B cell (primary cell): Measurements from ENCODE around the gene HOXD9. TPM values are rescaled to one million over a fixed set of nuclear protein-coding genes. Genes with fewer than 3 reads are reported as not detected.

Experiments used
- ATAC-seq: fragments of 200-7000 bp; cut with Tn5 transposase; one replicate; pipeline ENCODE4 v1.10.0; 2021; ENCODE audit warnings: low read depth, mild to moderate bottlenecking, moderate number of reproducible peaks, moderate library complexity
- CTCF ChIA-PET: fragments of 350-600 bp; sonication (Branson Sonifier 250); formaldehyde crosslinking; loops from one replicate; lab custom pipeline; 2021; ENCODE audit warnings: antibody characterized with exemption, inconsistent platforms; lab: Charles Lee
- POLR2A ChIA-PET: fragments of 350-600 bp; sonication (Branson Sonifier 250); formaldehyde crosslinking; loops from one replicate; lab custom pipeline; 2021; ENCODE audit warnings: antibody characterized with exemption; lab: Charles Lee
- DNase-seq: peaks from one replicate; pipeline ENCODE4 v3.0.0; 2013
- H2AFZ ChIP-seq: 2 replicates; pipeline ENCODE4 v1.6.1; 2012; ENCODE audit warnings: mild to moderate bottlenecking, low read depth, low read length; ENCODE audit not compliant: insufficient read depth, poor library complexity, severe bottlenecking
- H3K27ac ChIP-seq, 2 donors: 1 replicate in 1 of 2; 2 replicates in 1 of 2; pipeline ENCODE4 v1.5.1; 2012 to 2013; ENCODE audit warnings: low read length in 2 of 2, mild to moderate bottlenecking in 2 of 2, moderate library complexity in 1 of 2
- H3K27me3 ChIP-seq, 4 experiments: fragments of 200-600 bp in 1 of 4; sonication (generic) in 1 of 4; replicated peaks in 1 of 4; 1 replicate in 2 of 4; 2 replicates in 2 of 4; pipeline versions ENCODE4 v1.6.1 to v1.7.0; 2013 to 2016; ENCODE audit warnings: low read length in 3 of 4, mild to moderate bottlenecking in 2 of 4, mixed read lengths in 1 of 4, moderate library complexity in 1 of 4; ENCODE audit not compliant: insufficient read depth in 4 of 4, control insufficient read depth in 3 of 4; ENCODE audit errors: control extremely low read depth in 1 of 4
- H3K36me3 ChIP-seq, 2 experiments: replicated peaks in 1 of 2; 1 replicate in 1 of 2; 2 replicates in 1 of 2; pipeline versions ENCODE4 v1.6.1 to v1.7.1; 2013; ENCODE audit warnings: low read length in 1 of 2; ENCODE audit not compliant: insufficient read depth in 2 of 2, control insufficient read depth in 1 of 2; ENCODE audit errors: control extremely low read depth in 1 of 2, extremely low read depth in 1 of 2
- H3K4me1 ChIP-seq, 2 donors: fragments of 200-600 bp in 1 of 2; sonication (generic) in 1 of 2; 1 replicate in 1 of 2; 2 replicates in 1 of 2; pipeline versions ENCODE4 v1.5.1 to v1.6.1; 2013 to 2017; ENCODE audit warnings: low read length in 2 of 2; ENCODE audit not compliant: control insufficient read depth in 2 of 2, insufficient read depth in 2 of 2
- H3K4me2 ChIP-seq: replicated peaks from 2 replicates; pipeline ENCODE3; 2012; ENCODE audit warnings: mild to moderate bottlenecking, low read depth, low read length; ENCODE audit not compliant: poor library complexity, severe bottlenecking
- H3K4me3 ChIP-seq, 5 experiments: fragments of 200-600 bp in 1 of 5; sonication (generic) in 1 of 5; 1 replicate in 3 of 5; 2 replicates in 2 of 5; pipeline versions ENCODE4 v1.5.1 to v1.7.0; 2011 to 2016; ENCODE audit warnings: low read length in 4 of 5, mild to moderate bottlenecking in 4 of 5, low read depth in 2 of 5, control low read depth in 1 of 5, moderate library complexity in 1 of 5; ENCODE audit not compliant: insufficient read depth in 1 of 5; ENCODE audit errors: control extremely low read depth in 1 of 5, extremely low read depth in 1 of 5
- H3K79me2 ChIP-seq: fragments of 200-600 bp; sonication (generic); one replicate; pipeline ENCODE4 v1.6.0; 2016; ENCODE audit warnings: low read length; ENCODE audit not compliant: control insufficient read depth, insufficient read depth
- H3K9ac ChIP-seq: fragments of 200-600 bp; sonication (generic); 2 replicates; pipeline ENCODE4 v1.6.1; 2017; ENCODE audit warnings: mild to moderate bottlenecking, low read length, moderate library complexity
- H3K9me3 ChIP-seq, 3 donors: one replicate each; pipeline versions ENCODE4 v1.6.1 to v1.7.1; 2013; ENCODE audit warnings: low read length in 2 of 3; ENCODE audit not compliant: control insufficient read depth in 2 of 3, insufficient read depth in 1 of 3; ENCODE audit errors: control extremely low read depth in 1 of 3
- H4K20me1 ChIP-seq: 2 replicates; pipeline ENCODE4 v1.6.0; 2012; ENCODE audit warnings: mild to moderate bottlenecking, low read length; ENCODE audit not compliant: insufficient read depth, control insufficient read depth, poor library complexity, severe bottlenecking
- H3K27ac Mint-ChIP-seq: one replicate; pipeline ENCODE4 v1.8.0; 2021; ENCODE audit warnings: mixed read lengths
- H3K27me3 Mint-ChIP-seq: one replicate; pipeline ENCODE4 v1.8.0; 2021; ENCODE audit warnings: mixed read lengths
- H3K4me1 Mint-ChIP-seq: one replicate; pipeline ENCODE4 v1.8.0; 2021; ENCODE audit warnings: mixed read lengths
- H3K4me3 Mint-ChIP-seq: one replicate; pipeline ENCODE4 v1.8.0; 2021; ENCODE audit warnings: mixed read lengths
- H3K9me3 Mint-ChIP-seq: one replicate; pipeline ENCODE4 v1.8.0; 2022; ENCODE audit warnings: mixed read lengths; ENCODE audit not compliant: insufficient read depth
- EZH2 ChIP-seq: IDR thresholded peaks from 2 replicates; pipeline ENCODE4 v1.6.1; 2012; ENCODE audit warnings: borderline replicate concordance, low read depth, mild to moderate bottlenecking, moderate library complexity, low read length; ENCODE audit not compliant: insufficient read depth, poor library complexity, severe bottlenecking
- WGBS: methylation state at CpG from one replicate; pipeline ENCODE4 v1.1.5; 2013; ENCODE audit warnings: missing lambda C conversion rate; ENCODE audit not compliant: insufficient coverage; 5-methylcytosine and 5-hydroxymethylcytosine counted together
- intact Hi-C: fragments of 100-400 bp; cut with micrococcal nuclease; formaldehyde crosslinking; loops from one replicate; pipeline ENCODE4 v1.10.0; 2022
- polyA plus RNA-seq: library from polyadenylated mRNA; depleted of rRNA; stranded (reverse); fragments of >200 nt; gene quantifications from 2 replicates; pipeline ENCODE4 v1.2.3, GENCODE V29; 2012
- total RNA-seq, 2 donors: library from RNA; stranded (reverse); fragments of 120-200 nt in 1 of 2; gene quantifications; 1 replicate in 1 of 2; 2 replicates in 1 of 2; pipeline versions ENCODE4 v1.2.3 to v1.2.4, GENCODE V29; 2013 to 2022
- TF ChIP-seq, protein P1 (sequence below): fragments of 200-600 bp; IDR thresholded peaks from one replicate; pipeline ENCODE4 v1.8.0; 2022; ENCODE audit warnings: antibody characterized with exemption, mild to moderate bottlenecking

HOXD9 gene
- total and polyA plus RNA-seq, 2 donors (not counting 1 experiment from before 2014, with no cell fraction given) = not detected

DNA sequence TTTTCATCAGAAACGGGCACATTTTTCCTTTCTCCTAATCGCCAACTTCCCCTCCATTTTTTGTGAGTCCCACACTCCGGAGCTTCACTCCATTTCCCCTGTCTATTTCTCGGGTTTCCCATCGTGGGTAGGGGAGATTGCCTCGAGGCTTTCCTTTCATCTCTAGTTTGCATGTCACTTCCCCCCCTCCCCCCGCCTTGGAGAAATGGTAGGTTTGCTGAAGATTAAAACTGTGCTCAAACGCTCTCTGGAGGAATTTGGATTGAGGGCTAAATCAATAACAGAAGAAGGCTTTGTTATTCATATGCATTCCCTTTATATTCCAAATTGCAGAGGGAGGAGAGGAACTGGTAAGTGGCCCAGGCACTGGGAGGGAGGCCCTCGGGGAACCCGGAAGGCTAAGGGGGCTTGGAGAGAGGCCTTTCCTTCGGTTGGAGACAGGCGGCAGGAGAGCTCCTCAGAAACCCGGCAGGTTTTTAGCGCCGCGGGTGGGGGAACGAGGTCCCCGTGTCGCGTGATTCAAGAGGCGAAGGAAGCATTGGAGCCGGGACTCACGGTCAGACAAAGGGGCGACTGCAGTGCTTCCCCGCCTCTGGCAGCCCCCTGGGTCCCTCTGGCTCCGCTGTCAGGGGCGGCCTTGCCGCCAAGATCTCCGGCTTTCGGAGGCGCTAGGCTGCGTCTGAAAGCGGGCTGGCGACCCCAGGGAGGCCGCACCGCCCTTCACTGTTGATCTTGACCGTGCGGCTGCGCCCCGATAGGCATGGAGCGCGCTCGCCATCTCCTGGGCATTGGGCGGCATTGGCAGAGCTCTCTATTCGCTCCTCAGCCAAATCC is 25.3 kb upstream of the HOXD9 start:
- WGBS = 4% methylated on average over 38 of the region's 45 CpGs
- H3K27ac Mint-ChIP-seq = peak overlapping the region; percentile 6
- peak overlapping the region; percentile 9 for H3K9ac ChIP-seq
- H3K4me2 ChIP-seq = peak overlapping the region; percentile 69
- TF ChIP-seq, protein P1, sequence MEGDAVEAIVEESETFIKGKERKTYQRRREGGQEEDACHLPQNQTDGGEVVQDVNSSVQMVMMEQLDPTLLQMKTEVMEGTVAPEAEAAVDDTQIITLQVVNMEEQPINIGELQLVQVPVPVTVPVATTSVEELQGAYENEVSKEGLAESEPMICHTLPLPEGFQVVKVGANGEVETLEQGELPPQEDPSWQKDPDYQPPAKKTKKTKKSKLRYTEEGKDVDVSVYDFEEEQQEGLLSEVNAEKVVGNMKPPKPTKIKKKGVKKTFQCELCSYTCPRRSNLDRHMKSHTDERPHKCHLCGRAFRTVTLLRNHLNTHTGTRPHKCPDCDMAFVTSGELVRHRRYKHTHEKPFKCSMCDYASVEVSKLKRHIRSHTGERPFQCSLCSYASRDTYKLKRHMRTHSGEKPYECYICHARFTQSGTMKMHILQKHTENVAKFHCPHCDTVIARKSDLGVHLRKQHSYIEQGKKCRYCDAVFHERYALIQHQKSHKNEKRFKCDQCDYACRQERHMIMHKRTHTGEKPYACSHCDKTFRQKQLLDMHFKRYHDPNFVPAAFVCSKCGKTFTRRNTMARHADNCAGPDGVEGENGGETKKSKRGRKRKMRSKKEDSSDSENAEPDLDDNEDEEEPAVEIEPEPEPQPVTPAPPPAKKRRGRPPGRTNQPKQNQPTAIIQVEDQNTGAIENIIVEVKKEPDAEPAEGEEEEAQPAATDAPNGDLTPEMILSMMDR = peak; percentile 76
- no peak for TF ChIP-seq EZH2
- peaks cover 0 to 47% (median 6%) of the 10 kb centered on the region in 3 donors for H3K9me3 ChIP-seq
- H3K4me3 Mint-ChIP-seq = peak overlapping the region; percentile 75
- no peaks in the 10 kb centered on the region for H3K79me2 ChIP-seq
- no peaks in the 10 kb centered on the region for H3K9me3 Mint-ChIP-seq
- H4K20me1 ChIP-seq = no peaks in the 10 kb centered on the region
- ATAC-seq (peak; percentile 65), DNase-seq (peak; percentile 71)
- intact Hi-C loops = loop anchor here (10.0 kb wide), 1 partner anchor 1762 kb away; the partner anchor contains the start of gene SP9
- CTCF ChIA-PET = interaction anchor here (0.6 to 4.7 kb wide), 16 partner anchors 11 to 1402 kb away, joined by 3 to 72 read pairs (median 4); partner anchors contain the start of genes EVX2 and HOXD3
- H3K27me3 ChIP-seq = peaks cover 0 to 89% (median 73%) of the 10 kb centered on the region in 4 experiments
- H3K4me3 ChIP-seq = peak overlapping the region; percentile 4 to 42 (median 17)
- H3K4me1 Mint-ChIP-seq = peaks cover 24% of the 10 kb centered on the region
- peak overlapping the region; percentile 57 for H2AFZ ChIP-seq
- no peaks in the 10 kb centered on the region for H3K36me3 ChIP-seq
- POLR2A ChIA-PET = no interaction called here
- peaks cover 74% of the 10 kb centered on the region for H3K27me3 Mint-ChIP-seq
- no peak overlapping the region for H3K27ac ChIP-seq
- H3K4me1 ChIP-seq = peaks cover 24 to 38% of the 10 kb centered on the region in 2 donors
